CD14-positive monocyte (primary cell): ENCODE data around the gene ADGRE3. TPM values are rescaled to one million over a fixed set of nuclear protein-coding genes. Genes with fewer than 3 reads are reported as not detected.

Source experiments
- DNase-seq, 3 donors: peaks; one replicate each; pipeline ENCODE4 v3.0.0-alpha.2; 2011 to 2022
- H2AFZ ChIP-seq: 2 replicates; pipeline ENCODE4 v1.6.0; 2012; ENCODE audit warnings: mild to moderate bottlenecking, low read depth, low read length, inconsistent platforms; ENCODE audit not compliant: insufficient read depth, poor library complexity, severe bottlenecking
- H3K27ac ChIP-seq, 2 donors: 1 replicate in 1 of 2; 2 replicates in 1 of 2; pipeline ENCODE4 v1.5.1; 2012 to 2013; ENCODE audit warnings: low read length in 2 of 2, control low read depth in 1 of 2, inconsistent platforms in 1 of 2, low read depth in 1 of 2, mild to moderate bottlenecking in 1 of 2
- H3K27me3 ChIP-seq, 2 donors: one replicate each; pipeline versions ENCODE4 v1.6.0 to v1.6.1; 2011 to 2013; ENCODE audit warnings: low read length in 2 of 2; ENCODE audit not compliant: control insufficient read depth in 2 of 2, insufficient read depth in 2 of 2
- H3K36me3 ChIP-seq, 2 donors: replicated peaks in 1 of 2; 1 replicate in 1 of 2; 2 replicates in 1 of 2; pipeline versions ENCODE4 v1.5.1 to v1.6.1; 2012 to 2013; ENCODE audit warnings: low read length in 2 of 2, control low read depth in 1 of 2, inconsistent platforms in 1 of 2, mild to moderate bottlenecking in 1 of 2; ENCODE audit not compliant: insufficient read depth in 2 of 2, control insufficient read depth in 1 of 2
- H3K4me1 ChIP-seq, 2 donors: 1 replicate in 1 of 2; 2 replicates in 1 of 2; pipeline versions ENCODE4 v1.5.1 to v1.6.1; 2012 to 2013; ENCODE audit warnings: low read length in 2 of 2, control low read depth in 1 of 2, inconsistent platforms in 1 of 2, mild to moderate bottlenecking in 1 of 2, moderate library complexity in 1 of 2; ENCODE audit not compliant: insufficient read depth in 2 of 2, control insufficient read depth in 1 of 2
- H3K4me2 ChIP-seq: replicated peaks from 2 replicates; pipeline ENCODE3; 2012; ENCODE audit warnings: low read length, moderate library complexity, mild to moderate bottlenecking; ENCODE audit not compliant: poor library complexity, severe bottlenecking; ENCODE audit errors: extremely low read depth
- H3K4me3 ChIP-seq, 3 experiments: fragments of 200-600 bp in 1 of 3; sonication (generic) in 1 of 3; replicated peaks in 1 of 3; 1 replicate in 2 of 3; 2 replicates in 1 of 3; pipeline ENCODE4 v1.5.1; 2011 to 2013; ENCODE audit warnings: low read length in 3 of 3, mild to moderate bottlenecking in 3 of 3, control low read depth in 2 of 3, low read depth in 2 of 3, inconsistent platforms in 1 of 3, moderate library complexity in 1 of 3
- H3K79me2 ChIP-seq: 2 replicates; pipeline ENCODE4 v1.6.0; 2012; ENCODE audit warnings: mild to moderate bottlenecking, control low read depth, inconsistent platforms, low read length, moderate library complexity; ENCODE audit not compliant: insufficient read depth
- H3K9ac ChIP-seq: 2 replicates; pipeline ENCODE4 v1.6.0; 2017; ENCODE audit warnings: low read length, mild to moderate bottlenecking; ENCODE audit not compliant: insufficient read depth, poor library complexity, severe bottlenecking
- H3K9me3 ChIP-seq, 2 donors: replicated peaks in 1 of 2; 1 replicate in 1 of 2; 2 replicates in 1 of 2; pipeline versions ENCODE4 v1.5.1 to v1.6.1; 2012 to 2013; ENCODE audit warnings: low read length in 2 of 2, control low read depth in 1 of 2; ENCODE audit not compliant: control insufficient read depth in 1 of 2, insufficient read depth in 1 of 2
- H4K20me1 ChIP-seq: 2 replicates; pipeline ENCODE4 v1.6.0; 2012; ENCODE audit warnings: mild to moderate bottlenecking, low read length, control low read depth, moderate library complexity; ENCODE audit not compliant: insufficient read depth
- H3K27ac Mint-ChIP-seq, 7 donors: one replicate each; pipeline ENCODE4 v1.8.0; 2020; ENCODE audit warnings: mild to moderate bottlenecking in 7 of 7, mixed read lengths in 7 of 7, moderate library complexity in 6 of 7, inconsistent platforms in 2 of 7
- H3K27me3 Mint-ChIP-seq, 3 donors: one replicate each; pipeline ENCODE4 v1.8.0; 2021 to 2022; ENCODE audit warnings: low read depth in 3 of 3, mild to moderate bottlenecking in 3 of 3, mixed read lengths in 3 of 3, moderate library complexity in 3 of 3, inconsistent platforms in 1 of 3
- H3K36me3 Mint-ChIP-seq, 2 donors: one replicate each; pipeline ENCODE4 v1.8.0; 2020; ENCODE audit warnings: mixed read lengths in 2 of 2, inconsistent platforms in 1 of 2, mild to moderate bottlenecking in 1 of 2
- H3K4me1 Mint-ChIP-seq: one replicate; pipeline ENCODE4 v1.8.0; 2020; ENCODE audit warnings: mild to moderate bottlenecking, mixed read lengths
- H3K4me3 Mint-ChIP-seq, 2 donors: one replicate each; pipeline ENCODE4 v1.8.0; 2020; ENCODE audit warnings: mild to moderate bottlenecking in 2 of 2, mixed read lengths in 2 of 2, moderate library complexity in 1 of 2
- H3K9me3 Mint-ChIP-seq, 7 donors: one replicate each; pipeline ENCODE4 v1.8.0; 2020 to 2022; ENCODE audit warnings: mixed read lengths in 7 of 7, mild to moderate bottlenecking in 6 of 7, moderate library complexity in 6 of 7, inconsistent platforms in 2 of 7
- CTCF ChIP-seq: fragments of 200-600 bp; IDR thresholded peaks from one replicate; pipeline ENCODE4 v1.8.0; 2022; ENCODE audit warnings: antibody characterized with exemption, mild to moderate bottlenecking
- WGBS: methylation state at CpG from one replicate; pipeline ENCODE4 v1.1.5; 2013; ENCODE audit warnings: missing lambda C conversion rate; ENCODE audit not compliant: insufficient coverage; 5-methylcytosine and 5-hydroxymethylcytosine counted together
- intact Hi-C, 2 donors: fragments of 100-400 bp; cut with micrococcal nuclease; formaldehyde crosslinking; loops; one replicate each; pipeline versions ENCODE4 v1.15.0 to v1.15.1; 2023
- polyA plus RNA-seq, 3 donors: library from polyadenylated mRNA; depleted of rRNA in 1 of 3; unstranded in 2 of 3; stranded (reverse) in 1 of 3; fragments of 300-500 nt in 2 of 3; fragments of >200 nt in 1 of 3; fragmentation: Illumina TruSeq in 2 of 3; gene quantifications; 1 replicate in 2 of 3; 2 replicates in 1 of 3; pipeline ENCODE4 v1.2.3, GENCODE V29; 2012 to 2021

The ADGRE3 gene
- polyA plus RNA-seq, 3 donors: 27.3 to 92.0 (median 28.3) TPM

GRCh38 chr19:14670408-14670807, 4.2 kb downstream of the ADGRE3 start:
- WGBS: 80% methylated on average over 2 of the region's 2 CpGs
- Histone ChIP-seq H3K27me3 (no peaks in the 10 kb centered on the region), H2AFZ (no peak overlapping the region), H3K4me1 (peaks cover 53 to 61% of the 10 kb centered on the region in 2 donors), H3K36me3 (peaks cover 0 to 7% of the 10 kb centered on the region in 2 donors), H4K20me1 (no peaks in the 10 kb centered on the region), H3K9ac (no peak overlapping the region), H3K4me2 (no peak overlapping the region), H3K4me3 (no peak overlapping the region), H3K9me3 (peaks cover 0 to 7% of the 10 kb centered on the region in 2 donors), H3K79me2 (no peaks in the 10 kb centered on the region), H3K27ac (no peak overlapping the region)
- DNase-seq: no peak
- no peak for TF ChIP-seq CTCF
- Mint-ChIP-seq H3K36me3 (peaks cover 27 to 46% of the 10 kb centered on the region in 2 donors), H3K27me3 (peaks cover 0 to 4% (median 0%) of the 10 kb centered on the region in 3 donors), H3K4me3 (no peak overlapping the region), H3K27ac (peak overlapping the region in 1 of 7 donors; percentile 9), H3K4me1 (peaks cover 64% of the 10 kb centered on the region), H3K9me3 (peaks cover 0 to 7% (median 5%) of the 10 kb centered on the region in 7 donors)
- intact Hi-C loops: loop anchor here in 1 of 2 donors (5.0 to 10.0 kb wide), 3 partner anchors 53 to 114 kb away; partner anchors contain the start of gene NDUFB7

GRCh38 chr19:14669940-14670339, 4.7 kb downstream of the ADGRE3 start:
- WGBS: 100% methylated on average over 2 of the region's 3 CpGs
- Histone ChIP-seq H3K9me3 (peaks cover 0 to 7% of the 10 kb centered on the region in 2 donors), H3K27ac (no peak overlapping the region), H2AFZ (no peak overlapping the region), H3K4me1 (peaks cover 48 to 56% of the 10 kb centered on the region in 2 donors), H3K27me3 (no peaks in the 10 kb centered on the region), H3K36me3 (peaks cover 0 to 7% of the 10 kb centered on the region in 2 donors), H3K4me3 (no peak overlapping the region), H3K79me2 (no peaks in the 10 kb centered on the region), H3K4me2 (no peak overlapping the region), H4K20me1 (no peaks in the 10 kb centered on the region), H3K9ac (no peak overlapping the region)
- intact Hi-C loops: loop anchor here in 1 of 2 donors (1.0 to 10.0 kb wide), 4 partner anchors 12 to 115 kb away; partner anchors contain the start of gene NDUFB7
- H3K9me3 Mint-ChIP-seq: peaks cover 0 to 7% (median 5%) of the 10 kb centered on the region in 7 donors
- H3K27me3 Mint-ChIP-seq: peaks cover 0 to 4% (median 0%) of the 10 kb centered on the region in 3 donors
- no peak overlapping the region for H3K27ac Mint-ChIP-seq
- DNase-seq: no peak
- H3K4me3 Mint-ChIP-seq: no peak overlapping the region
- H3K36me3 Mint-ChIP-seq: peaks cover 27 to 46% of the 10 kb centered on the region in 2 donors
- no peak for TF ChIP-seq CTCF
- peaks cover 59% of the 10 kb centered on the region for H3K4me1 Mint-ChIP-seq
